Amniotic stem cell (primary cell): ENCODE measurements around the gene UBAC1.

Source experiments
- DNase-seq: peaks from one replicate; lab custom pipeline; 2025; lab: John Stamatoyannopoulos, UW

The UBAC1 gene

DNA sequence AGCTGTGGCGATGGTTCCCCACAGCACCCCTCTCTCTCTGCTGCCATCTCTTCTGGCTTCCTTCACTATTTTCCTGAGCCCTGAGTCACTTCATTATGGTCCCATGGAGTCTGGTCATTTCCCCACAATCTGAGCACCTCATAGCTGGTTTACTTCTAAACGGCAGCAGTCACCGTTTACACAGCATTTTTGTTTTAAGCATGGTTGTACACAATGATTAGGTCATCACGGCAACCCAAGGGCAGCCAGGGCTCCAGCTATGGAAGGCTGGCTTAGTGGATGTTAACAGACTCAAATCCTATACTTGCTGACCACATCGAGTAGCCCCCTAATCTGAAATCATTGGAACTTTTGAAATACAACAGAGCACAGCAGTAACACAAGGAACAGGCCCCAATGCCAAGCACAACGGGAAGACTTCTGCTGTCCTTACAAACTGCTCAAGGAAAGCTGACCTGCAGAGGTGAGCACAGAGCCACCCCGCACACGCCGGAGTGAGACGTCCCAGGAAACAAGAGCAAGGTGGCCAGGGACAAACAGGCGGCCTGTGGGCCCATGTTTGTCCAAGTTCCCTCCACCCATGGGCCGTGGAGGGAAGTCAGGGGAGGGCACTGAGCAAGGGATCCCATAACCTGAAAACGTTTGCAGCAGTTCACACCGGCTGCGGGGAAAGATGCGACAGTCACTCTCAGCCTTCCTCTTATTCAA lies 76.7 kb downstream of the UBAC1 start:
- no peak for DNase-seq

DNA sequence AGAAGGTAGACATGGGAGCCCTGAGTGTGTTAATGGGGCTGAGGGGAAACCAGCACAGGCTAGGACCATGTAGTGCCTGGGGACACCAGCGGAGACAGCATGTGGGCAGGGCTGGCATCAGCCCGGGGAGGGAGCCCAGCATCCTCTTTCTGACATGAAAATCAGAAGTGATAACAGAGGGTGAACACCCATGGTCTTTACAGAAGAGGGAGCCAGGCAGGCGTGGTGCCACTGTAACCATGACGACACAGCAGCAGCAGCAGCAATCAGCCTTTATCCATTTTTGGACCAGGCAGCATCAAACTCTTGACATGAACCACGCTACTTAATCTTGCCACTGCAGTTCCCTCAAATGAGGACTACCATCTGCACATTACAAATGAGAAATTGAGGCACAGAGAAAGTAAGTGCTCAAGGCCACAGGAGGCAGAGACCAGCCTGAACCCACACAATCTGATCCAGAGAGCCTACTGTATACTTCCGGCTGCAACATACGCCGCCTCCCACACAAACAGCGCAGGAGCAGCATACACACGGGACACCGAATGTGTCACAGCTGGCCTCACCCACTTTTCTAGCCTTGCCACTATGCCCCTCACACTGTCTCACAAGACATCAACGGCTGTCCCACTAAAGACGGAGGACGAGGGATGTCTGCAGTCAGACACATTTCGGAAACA lies 77.6 kb downstream of the UBAC1 start:
- DNase-seq: no peak
